PC-3 (cell line): ENCODE measurements around the gene ADGRV1. TPM values are rescaled to one million over a fixed set of nuclear protein-coding genes. Genes with fewer than 3 reads are reported as not detected.

ENCODE experiments used
- ATAC-seq: fragments of 200-7000 bp; cut with Tn5 transposase; 2 replicates; pipeline ENCODE4 v1.9.1; 2020; ENCODE audit warnings: mild to moderate bottlenecking, moderate library complexity
- BruUV-seq: library from RNA; stranded (reverse); fragments of 400-500 nt; replicated peaks from 2 replicates; lab custom pipeline; 2021; lab: Mats Ljungman, UMichigan
- CTCF ChIA-PET: fragments of 300-600 bp; sonication (Branson Sonifier 250); formaldehyde crosslinking; loops from one replicate; lab custom pipeline; 2022; ENCODE audit warnings: antibody characterized with exemption; lab: Charles Lee
- POLR2A ChIA-PET: fragments of 300-600 bp; sonication (Branson Sonifier 250); formaldehyde crosslinking; loops from one replicate; lab custom pipeline; 2022; ENCODE audit warnings: antibody characterized with exemption; ENCODE audit not compliant: unreplicated experiment; lab: Charles Lee
- DNase-seq: peaks from one replicate; pipeline ENCODE4 v3.0.0-alpha.2; 2015
- H2AFZ ChIP-seq: fragments of 300-600 bp; sonication (generic); 2 replicates; pipeline ENCODE4 v1.6.0; 2016; ENCODE audit warnings: antibody characterized with exemption, low read length
- H3F3A ChIP-seq: fragments of 300-600 bp; sonication (generic); one replicate; pipeline ENCODE4 v1.6.0; 2017; ENCODE audit warnings: antibody characterized with exemption, low read length, control low read depth, mild to moderate bottlenecking; ENCODE audit not compliant: unreplicated experiment
- H3K27ac ChIP-seq: fragments of 300-600 bp; sonication (generic); 2 replicates; pipeline ENCODE4 v1.5.1; 2016; ENCODE audit warnings: mild to moderate bottlenecking, low read length
- H3K27me3 ChIP-seq: fragments of 300-600 bp; sonication (generic); 2 replicates; pipeline ENCODE4 v1.6.1; 2016; ENCODE audit warnings: low read length, mixed read lengths
- H3K36me3 ChIP-seq: fragments of 300-600 bp; sonication (generic); 2 replicates; pipeline ENCODE4 v1.6.1; 2016; ENCODE audit warnings: low read depth, mixed run types, low read length, mixed read lengths
- H3K4me1 ChIP-seq: fragments of 300-600 bp; sonication (generic); 2 replicates; pipeline ENCODE4 v1.5.1; 2016; ENCODE audit warnings: low read length; ENCODE audit not compliant: insufficient read depth
- H3K4me2 ChIP-seq: fragments of 300-600 bp; sonication (generic); 2 replicates; pipeline ENCODE4 v1.6.0; 2016; ENCODE audit warnings: low read length
- H3K4me3 ChIP-seq: fragments of 300-600 bp; sonication (generic); 2 replicates; pipeline ENCODE4 v1.5.1; 2016; ENCODE audit warnings: mild to moderate bottlenecking, low read length, mixed read lengths
- H3K79me2 ChIP-seq: fragments of 300-600 bp; sonication (generic); 2 replicates; pipeline ENCODE4 v1.6.1; 2017; ENCODE audit warnings: low read length, mixed read lengths
- H3K9ac ChIP-seq: fragments of 300-600 bp; sonication (generic); 2 replicates; pipeline ENCODE4 v1.6.0; 2016; ENCODE audit warnings: mild to moderate bottlenecking, low read length
- H3K9me2 ChIP-seq: fragments of 300-600 bp; sonication (generic); replicated peaks from 2 replicates; pipeline ENCODE4 v1.6.1; 2016; ENCODE audit warnings: mixed run types, low read length, mixed read lengths
- H3K9me3 ChIP-seq: fragments of 300-600 bp; sonication (generic); 2 replicates; pipeline ENCODE4 v1.6.1; 2016; ENCODE audit warnings: low read length, mixed read lengths
- H4K20me1 ChIP-seq: fragments of 300-600 bp; sonication (generic); 2 replicates; pipeline ENCODE4 v1.6.1; 2016; ENCODE audit warnings: low read length, mixed read lengths
- EZH2 ChIP-seq: fragments of 300-600 bp; sonication (generic); IDR thresholded peaks from one replicate; pipeline ENCODE4 v1.6.1; 2017; ENCODE audit warnings: antibody characterized with exemption, mild to moderate bottlenecking, low read length; ENCODE audit not compliant: unreplicated experiment
- EZH2phosphoT487 ChIP-seq: fragments of 300-600 bp; sonication (generic); IDR thresholded peaks from 2 replicates; pipeline ENCODE4 v1.6.1; 2018; ENCODE audit warnings: mild to moderate bottlenecking, antibody characterized with exemption, low read length, borderline replicate concordance
- intact Hi-C: fragments of 100-400 bp; cut with micrococcal nuclease; formaldehyde crosslinking; loops from 2 replicates; pipeline ENCODE4 v1.9.0; 2023
- total RNA-seq: library from RNA; depleted of rRNA; stranded (reverse); fragments of >200 nt; gene quantifications from 2 replicates; pipeline ENCODE4 v1.2.3, GENCODE V29; 2014
- TF ChIP-seq, protein P1 (sequence below): fragments of 300-600 bp; sonication (generic); conservative IDR thresholded peaks from 2 replicates; pipeline ENCODE4 v1.5.1; 2017; ENCODE audit warnings: antibody characterized with exemption, low read depth, mild to moderate bottlenecking, low read length

The ADGRV1 gene
- total RNA-seq, 1 experiment from 2014 or later: 22.7 TPM

GRCh38 chr5:91126448-91126847 is 567.9 kb downstream of the ADGRV1 start:
- CTCF ChIA-PET: no interaction called here
- Histone ChIP-seq H3K27ac (peak overlapping the region; percentile 50), H3F3A (no peaks in the 10 kb centered on the region), H3K4me2 (peak overlapping the region; percentile 37), H3K9ac (no peak overlapping the region), H4K20me1 (no peaks in the 10 kb centered on the region), H3K27me3 (no peaks in the 10 kb centered on the region), H3K36me3 (no peaks in the 10 kb centered on the region), H3K9me2 (no peaks in the 10 kb centered on the region), H3K9me3 (no peaks in the 10 kb centered on the region), H3K4me3 (no peak overlapping the region), H3K79me2 (no peaks in the 10 kb centered on the region), H3K4me1 (peaks cover 43% of the 10 kb centered on the region), H2AFZ (no peak overlapping the region)
- DNase-seq (peak; percentile 90), ATAC-seq (peak; percentile 77)
- BruUV-seq: no TSS peak
- POLR2A ChIA-PET: no interaction called here
- intact Hi-C loops: loop anchor here (1.0 kb wide), 1 partner anchor 154 kb away; no protein-coding TSS in a partner anchor
- TF ChIP-seq EZH2 (no peak), EZH2phosphoT487 (no peak)
- TF ChIP-seq, protein P1, sequence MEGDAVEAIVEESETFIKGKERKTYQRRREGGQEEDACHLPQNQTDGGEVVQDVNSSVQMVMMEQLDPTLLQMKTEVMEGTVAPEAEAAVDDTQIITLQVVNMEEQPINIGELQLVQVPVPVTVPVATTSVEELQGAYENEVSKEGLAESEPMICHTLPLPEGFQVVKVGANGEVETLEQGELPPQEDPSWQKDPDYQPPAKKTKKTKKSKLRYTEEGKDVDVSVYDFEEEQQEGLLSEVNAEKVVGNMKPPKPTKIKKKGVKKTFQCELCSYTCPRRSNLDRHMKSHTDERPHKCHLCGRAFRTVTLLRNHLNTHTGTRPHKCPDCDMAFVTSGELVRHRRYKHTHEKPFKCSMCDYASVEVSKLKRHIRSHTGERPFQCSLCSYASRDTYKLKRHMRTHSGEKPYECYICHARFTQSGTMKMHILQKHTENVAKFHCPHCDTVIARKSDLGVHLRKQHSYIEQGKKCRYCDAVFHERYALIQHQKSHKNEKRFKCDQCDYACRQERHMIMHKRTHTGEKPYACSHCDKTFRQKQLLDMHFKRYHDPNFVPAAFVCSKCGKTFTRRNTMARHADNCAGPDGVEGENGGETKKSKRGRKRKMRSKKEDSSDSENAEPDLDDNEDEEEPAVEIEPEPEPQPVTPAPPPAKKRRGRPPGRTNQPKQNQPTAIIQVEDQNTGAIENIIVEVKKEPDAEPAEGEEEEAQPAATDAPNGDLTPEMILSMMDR: no peak

DNA sequence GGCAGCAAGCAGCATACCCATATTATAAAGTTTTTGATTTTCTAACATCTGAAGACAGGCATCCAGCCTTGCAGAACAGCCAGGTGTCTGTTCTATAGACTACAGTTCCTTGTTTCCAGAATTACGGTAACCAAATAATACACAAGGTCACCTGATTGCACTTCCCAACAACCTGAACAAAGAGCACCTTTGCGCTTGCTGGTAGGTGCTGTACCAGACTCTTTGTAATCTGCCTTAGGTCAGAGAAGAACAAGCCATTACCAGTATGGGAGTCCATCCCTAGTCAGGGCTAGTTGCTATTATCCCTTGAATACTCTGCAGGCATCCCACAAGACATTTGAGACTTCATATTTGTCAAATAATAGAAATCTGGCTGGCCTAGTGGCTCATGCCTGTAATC is 568.3 kb downstream of the ADGRV1 start:
- H4K20me1 ChIP-seq: no peaks in the 10 kb centered on the region
- no TSS peak for BruUV-seq
- H3K9ac ChIP-seq: no peak overlapping the region
- H3F3A ChIP-seq: no peaks in the 10 kb centered on the region
- no peak overlapping the region for H2AFZ ChIP-seq
- H3K4me1 ChIP-seq: peaks cover 47% of the 10 kb centered on the region
- ATAC-seq (no peak), DNase-seq (no peak)
- H3K4me2 ChIP-seq: peak overlapping the region; percentile 37
- intact Hi-C loops: loop anchor here (1.0 kb wide), 2 partner anchors 9 to 153 kb away; no protein-coding TSS in a partner anchor
- H3K27me3 ChIP-seq: no peaks in the 10 kb centered on the region
- no peaks in the 10 kb centered on the region for H3K36me3 ChIP-seq
- peak overlapping the region; percentile 15 for H3K27ac ChIP-seq
- no peak overlapping the region for H3K4me3 ChIP-seq
- TF ChIP-seq EZH2 (no peak), EZH2phosphoT487 (no peak)
- TF ChIP-seq, protein P1: no peak
- POLR2A ChIA-PET: no interaction called here
- H3K79me2 ChIP-seq: no peaks in the 10 kb centered on the region
- CTCF ChIA-PET: interaction anchor here (0.6 kb wide), 2 partner anchors 93 to 891 kb away, joined by 3 to 8 read pairs; no protein-coding TSS in a partner anchor
- no peaks in the 10 kb centered on the region for H3K9me2 ChIP-seq
- no peaks in the 10 kb centered on the region for H3K9me3 ChIP-seq

GRCh38 chr5:91127456-91128081 is 569.0 kb downstream of the ADGRV1 start:
- no peak overlapping the region for H3K9ac ChIP-seq
- POLR2A ChIA-PET: interaction anchor here (0.6 to 0.7 kb wide), 2 partner anchors 116 to 238 kb away, joined by 3 to 4 read pairs; no protein-coding TSS in a partner anchor
- peaks cover 48% of the 10 kb centered on the region for H3K4me1 ChIP-seq
- H4K20me1 ChIP-seq: no peaks in the 10 kb centered on the region
- ATAC-seq (peak; percentile 63), DNase-seq (peak; percentile 41)
- H3K36me3 ChIP-seq: no peaks in the 10 kb centered on the region
- BruUV-seq: no TSS peak
- H2AFZ ChIP-seq: no peak overlapping the region
- no peaks in the 10 kb centered on the region for H3K27me3 ChIP-seq
- no peaks in the 10 kb centered on the region for H3K79me2 ChIP-seq
- TF ChIP-seq EZH2phosphoT487: no peak
- TF ChIP-seq, protein P1: no peak
- TF ChIP-seq EZH2: no peak
- H3K4me2 ChIP-seq: peak overlapping the region; percentile 41
- no peaks in the 10 kb centered on the region for H3K9me2 ChIP-seq
- intact Hi-C loops: loop anchor here (1.0 kb wide), 1 partner anchor 9 kb away; no protein-coding TSS in a partner anchor
- no peak overlapping the region for H3K4me3 ChIP-seq
- no peaks in the 10 kb centered on the region for H3K9me3 ChIP-seq
- CTCF ChIA-PET: interaction anchor here (0.6 to 0.9 kb wide), 3 partner anchors 92 to 890 kb away, joined by 3 to 8 read pairs (median 3); no protein-coding TSS in a partner anchor
- H3K27ac ChIP-seq: no peak overlapping the region; the same call in 1 of the 2 replicates
- H3F3A ChIP-seq: no peaks in the 10 kb centered on the region
